Liver (tissue), 3 donors: ENCODE measurements around the gene ATP6V0E2.

Experiments
- HNF4G ChIP-seq: IDR thresholded peaks from 2 replicates; pipeline ENCODE4 v1.6.1; 2016; ENCODE audit warnings: antibody characterized with exemption
- MAX ChIP-seq: IDR thresholded peaks from 2 replicates; pipeline ENCODE4 v1.6.1; 2016; ENCODE audit warnings: antibody characterized with exemption
- TAF1 ChIP-seq: conservative IDR thresholded peaks from 2 replicates; pipeline ENCODE4 v1.6.1; 2016; ENCODE audit warnings: antibody characterized with exemption, mild to moderate bottlenecking
- YY1 ChIP-seq: IDR thresholded peaks from 2 replicates; pipeline ENCODE4 v1.6.1; 2016; ENCODE audit warnings: antibody characterized with exemption, mild to moderate bottlenecking
- TF ChIP-seq, protein P1 (sequence below): fragments of 150-350 bp; IDR thresholded peaks from 2 replicates; pipeline ENCODE4 v1.5.1; 2017; ENCODE audit warnings: improper control_type of control experiment, low read depth, low read length; ENCODE audit not compliant: missing input control
- donor health status: healthy.
- donor health status: healthy.

GRCh38 chr7:149881328-149882247 is 7.8 kb downstream of the ATP6V0E2 start:
- TF ChIP-seq, protein P1, sequence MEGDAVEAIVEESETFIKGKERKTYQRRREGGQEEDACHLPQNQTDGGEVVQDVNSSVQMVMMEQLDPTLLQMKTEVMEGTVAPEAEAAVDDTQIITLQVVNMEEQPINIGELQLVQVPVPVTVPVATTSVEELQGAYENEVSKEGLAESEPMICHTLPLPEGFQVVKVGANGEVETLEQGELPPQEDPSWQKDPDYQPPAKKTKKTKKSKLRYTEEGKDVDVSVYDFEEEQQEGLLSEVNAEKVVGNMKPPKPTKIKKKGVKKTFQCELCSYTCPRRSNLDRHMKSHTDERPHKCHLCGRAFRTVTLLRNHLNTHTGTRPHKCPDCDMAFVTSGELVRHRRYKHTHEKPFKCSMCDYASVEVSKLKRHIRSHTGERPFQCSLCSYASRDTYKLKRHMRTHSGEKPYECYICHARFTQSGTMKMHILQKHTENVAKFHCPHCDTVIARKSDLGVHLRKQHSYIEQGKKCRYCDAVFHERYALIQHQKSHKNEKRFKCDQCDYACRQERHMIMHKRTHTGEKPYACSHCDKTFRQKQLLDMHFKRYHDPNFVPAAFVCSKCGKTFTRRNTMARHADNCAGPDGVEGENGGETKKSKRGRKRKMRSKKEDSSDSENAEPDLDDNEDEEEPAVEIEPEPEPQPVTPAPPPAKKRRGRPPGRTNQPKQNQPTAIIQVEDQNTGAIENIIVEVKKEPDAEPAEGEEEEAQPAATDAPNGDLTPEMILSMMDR = no peak
- TF ChIP-seq YY1 (no peak), HNF4G (no peak), TAF1 (no peak), MAX (no peak)
